GM23338 (cell line): ENCODE measurements around the gene MTERF2. TPM values are rescaled to one million over a fixed set of nuclear protein-coding genes. Genes with fewer than 3 reads are reported as not detected.

Source experiments
- ATAC-seq: fragments of 200-7000 bp; cut with Tn5 transposase; 3 replicates; pipeline ENCODE4 v1.9.1; 2020
- DNase-seq: peaks from one replicate; pipeline ENCODE4 v3.0.0-alpha.2; 2015; ENCODE audit warnings: low spot score
- H2AFZ ChIP-seq: fragments of 200-600 bp; sonication (generic); 2 replicates; pipeline ENCODE4 v1.8.0; 2016; ENCODE audit warnings: antibody characterized with exemption, mild to moderate bottlenecking, moderate library complexity
- H3F3A ChIP-seq: fragments of 200-600 bp; sonication (generic); replicated peaks from 2 replicates; pipeline ENCODE4 v1.8.0; 2017; ENCODE audit warnings: antibody characterized with exemption, mixed run types, low read depth
- H3K27ac ChIP-seq: fragments of 200-600 bp; sonication (generic); 2 replicates; pipeline ENCODE4 v1.6.1; 2016; ENCODE audit warnings: low read depth
- H3K27me3 ChIP-seq: fragments of 200-600 bp; sonication (generic); 2 replicates; pipeline ENCODE4 v1.8.0; 2016; ENCODE audit warnings: mild to moderate bottlenecking, mixed run types, moderate library complexity; ENCODE audit not compliant: insufficient read depth
- H3K36me3 ChIP-seq: fragments of 200-600 bp; sonication (generic); 2 replicates; pipeline ENCODE4 v1.8.0; 2016; ENCODE audit warnings: mild to moderate bottlenecking; ENCODE audit not compliant: insufficient read depth
- H3K4me1 ChIP-seq: fragments of 200-600 bp; sonication (generic); 2 replicates; pipeline ENCODE4 v1.8.0; 2016; ENCODE audit warnings: mild to moderate bottlenecking, moderate library complexity; ENCODE audit not compliant: insufficient read depth
- H3K4me2 ChIP-seq: fragments of 200-600 bp; sonication (generic); 2 replicates; pipeline ENCODE4 v1.7.1; 2017; ENCODE audit warnings: mixed run types
- H3K4me3 ChIP-seq: fragments of 200-600 bp; sonication (generic); 2 replicates; pipeline ENCODE4 v1.6.1; 2016; ENCODE audit warnings: mixed run types
- H3K79me2 ChIP-seq: fragments of 200-600 bp; sonication (generic); replicated peaks from 2 replicates; pipeline ENCODE4 v1.8.0; 2017; ENCODE audit warnings: mild to moderate bottlenecking; ENCODE audit not compliant: insufficient read depth
- H3K9me2 ChIP-seq: fragments of 200-600 bp; sonication (generic); 2 replicates; pipeline ENCODE4 v1.8.0; 2017; ENCODE audit not compliant: insufficient read depth
- H4K20me1 ChIP-seq: fragments of 200-600 bp; sonication (generic); replicated peaks from 2 replicates; pipeline ENCODE4 v1.8.0; 2017; ENCODE audit warnings: mild to moderate bottlenecking; ENCODE audit not compliant: insufficient read depth
- H3K27ac Mint-ChIP-seq: 2 replicates; pipeline ENCODE4 v1.8.0; 2020; ENCODE audit warnings: inconsistent platforms, mild to moderate bottlenecking, moderate library complexity, mixed read lengths
- H3K27me3 Mint-ChIP-seq: 3 replicates; pipeline ENCODE4 v1.8.0; 2022; ENCODE audit warnings: low read depth, mild to moderate bottlenecking, moderate library complexity, mixed read lengths, inconsistent platforms; ENCODE audit not compliant: insufficient read depth, poor library complexity
- H3K36me3 Mint-ChIP-seq: 3 replicates; pipeline ENCODE4 v1.8.0; 2021; ENCODE audit warnings: low read depth, mild to moderate bottlenecking, inconsistent platforms, moderate library complexity, mixed read lengths
- H3K4me1 Mint-ChIP-seq: 3 replicates; pipeline ENCODE4 v1.8.0; 2020; ENCODE audit warnings: mild to moderate bottlenecking, inconsistent platforms, mixed read lengths
- H3K4me3 Mint-ChIP-seq: 3 replicates; pipeline ENCODE4 v1.8.0; 2021; ENCODE audit warnings: moderate library complexity, mild to moderate bottlenecking, inconsistent platforms, mixed read lengths
- H3K9me3 Mint-ChIP-seq: 3 replicates; pipeline ENCODE4 v1.8.0; 2020; ENCODE audit warnings: moderate library complexity, mild to moderate bottlenecking, inconsistent platforms, mixed read lengths
- JUNB ChIP-seq: IDR thresholded peaks from one replicate; pipeline ENCODE4 v1.6.1; 2016; ENCODE audit warnings: antibody characterized with exemption; ENCODE audit not compliant: unreplicated experiment
- POLR2AphosphoS5 ChIP-seq: IDR thresholded peaks from 2 replicates; pipeline ENCODE4 v1.6.1; 2016; ENCODE audit warnings: antibody characterized with exemption, low read depth
- polyA plus RNA-seq: library from polyadenylated mRNA; unstranded; fragments of >200 nt; fragmentation: Nextera tagmentation; extraction: Ambion mirVana; gene quantifications from 2 replicates; pipeline ENCODE4 v1.2.1, GENCODE V29; 2016
- total RNA-seq: library from RNA; depleted of rRNA; stranded (reverse); fragments of >200 nt; shearing (Covaris generic); gene quantifications from 2 replicates; pipeline ENCODE4 v1.2.3, GENCODE V29; 2014
- TF ChIP-seq, protein P1 (sequence below): fragments of 250-450 bp; sonication (Bioruptor Pico); IDR thresholded peaks from 2 replicates; pipeline ENCODE4 v1.5.0; 2020; ENCODE audit warnings: mild to moderate bottlenecking, moderate library complexity

The MTERF2 gene
- total and polyA plus RNA-seq, 2 experiments from 2014 or later, result 9.2 to 11.0 TPM

DNA sequence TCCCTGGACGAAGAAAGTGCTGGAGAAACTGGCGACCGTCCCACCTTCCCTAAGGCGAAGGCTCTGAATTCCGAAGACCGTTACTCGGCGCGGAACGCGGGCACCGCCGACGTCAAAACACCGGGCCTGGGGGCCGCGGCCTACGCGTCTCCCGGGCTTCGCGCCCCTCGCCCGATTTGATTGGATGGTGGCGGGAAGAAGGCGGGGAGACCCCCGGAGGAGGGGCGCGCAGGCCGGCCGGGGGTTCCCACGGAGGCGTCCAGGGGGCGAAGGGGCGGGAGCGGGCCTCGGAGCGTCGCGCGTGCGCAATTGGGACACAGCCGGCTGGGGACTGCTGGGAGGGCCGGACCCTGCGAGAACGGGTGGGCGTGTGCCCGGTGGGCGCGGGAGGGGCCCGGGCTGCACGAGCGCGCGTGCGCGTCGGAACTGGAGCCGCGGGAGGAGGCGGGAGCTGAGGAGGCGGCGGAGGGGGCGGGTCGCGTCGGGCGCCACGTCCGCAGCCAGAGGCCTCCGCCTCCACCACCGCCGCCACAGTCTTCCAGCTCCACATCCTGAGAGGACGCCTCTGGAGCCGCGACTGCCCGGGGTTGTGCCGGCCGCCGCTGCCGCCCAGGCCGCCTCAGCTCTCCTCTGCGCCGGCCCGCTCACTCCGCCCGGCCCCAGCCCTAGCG is 31.4 kb downstream of the MTERF2 start, which contains the start of gene TMEM263 (continued):
- TF ChIP-seq, protein P1, sequence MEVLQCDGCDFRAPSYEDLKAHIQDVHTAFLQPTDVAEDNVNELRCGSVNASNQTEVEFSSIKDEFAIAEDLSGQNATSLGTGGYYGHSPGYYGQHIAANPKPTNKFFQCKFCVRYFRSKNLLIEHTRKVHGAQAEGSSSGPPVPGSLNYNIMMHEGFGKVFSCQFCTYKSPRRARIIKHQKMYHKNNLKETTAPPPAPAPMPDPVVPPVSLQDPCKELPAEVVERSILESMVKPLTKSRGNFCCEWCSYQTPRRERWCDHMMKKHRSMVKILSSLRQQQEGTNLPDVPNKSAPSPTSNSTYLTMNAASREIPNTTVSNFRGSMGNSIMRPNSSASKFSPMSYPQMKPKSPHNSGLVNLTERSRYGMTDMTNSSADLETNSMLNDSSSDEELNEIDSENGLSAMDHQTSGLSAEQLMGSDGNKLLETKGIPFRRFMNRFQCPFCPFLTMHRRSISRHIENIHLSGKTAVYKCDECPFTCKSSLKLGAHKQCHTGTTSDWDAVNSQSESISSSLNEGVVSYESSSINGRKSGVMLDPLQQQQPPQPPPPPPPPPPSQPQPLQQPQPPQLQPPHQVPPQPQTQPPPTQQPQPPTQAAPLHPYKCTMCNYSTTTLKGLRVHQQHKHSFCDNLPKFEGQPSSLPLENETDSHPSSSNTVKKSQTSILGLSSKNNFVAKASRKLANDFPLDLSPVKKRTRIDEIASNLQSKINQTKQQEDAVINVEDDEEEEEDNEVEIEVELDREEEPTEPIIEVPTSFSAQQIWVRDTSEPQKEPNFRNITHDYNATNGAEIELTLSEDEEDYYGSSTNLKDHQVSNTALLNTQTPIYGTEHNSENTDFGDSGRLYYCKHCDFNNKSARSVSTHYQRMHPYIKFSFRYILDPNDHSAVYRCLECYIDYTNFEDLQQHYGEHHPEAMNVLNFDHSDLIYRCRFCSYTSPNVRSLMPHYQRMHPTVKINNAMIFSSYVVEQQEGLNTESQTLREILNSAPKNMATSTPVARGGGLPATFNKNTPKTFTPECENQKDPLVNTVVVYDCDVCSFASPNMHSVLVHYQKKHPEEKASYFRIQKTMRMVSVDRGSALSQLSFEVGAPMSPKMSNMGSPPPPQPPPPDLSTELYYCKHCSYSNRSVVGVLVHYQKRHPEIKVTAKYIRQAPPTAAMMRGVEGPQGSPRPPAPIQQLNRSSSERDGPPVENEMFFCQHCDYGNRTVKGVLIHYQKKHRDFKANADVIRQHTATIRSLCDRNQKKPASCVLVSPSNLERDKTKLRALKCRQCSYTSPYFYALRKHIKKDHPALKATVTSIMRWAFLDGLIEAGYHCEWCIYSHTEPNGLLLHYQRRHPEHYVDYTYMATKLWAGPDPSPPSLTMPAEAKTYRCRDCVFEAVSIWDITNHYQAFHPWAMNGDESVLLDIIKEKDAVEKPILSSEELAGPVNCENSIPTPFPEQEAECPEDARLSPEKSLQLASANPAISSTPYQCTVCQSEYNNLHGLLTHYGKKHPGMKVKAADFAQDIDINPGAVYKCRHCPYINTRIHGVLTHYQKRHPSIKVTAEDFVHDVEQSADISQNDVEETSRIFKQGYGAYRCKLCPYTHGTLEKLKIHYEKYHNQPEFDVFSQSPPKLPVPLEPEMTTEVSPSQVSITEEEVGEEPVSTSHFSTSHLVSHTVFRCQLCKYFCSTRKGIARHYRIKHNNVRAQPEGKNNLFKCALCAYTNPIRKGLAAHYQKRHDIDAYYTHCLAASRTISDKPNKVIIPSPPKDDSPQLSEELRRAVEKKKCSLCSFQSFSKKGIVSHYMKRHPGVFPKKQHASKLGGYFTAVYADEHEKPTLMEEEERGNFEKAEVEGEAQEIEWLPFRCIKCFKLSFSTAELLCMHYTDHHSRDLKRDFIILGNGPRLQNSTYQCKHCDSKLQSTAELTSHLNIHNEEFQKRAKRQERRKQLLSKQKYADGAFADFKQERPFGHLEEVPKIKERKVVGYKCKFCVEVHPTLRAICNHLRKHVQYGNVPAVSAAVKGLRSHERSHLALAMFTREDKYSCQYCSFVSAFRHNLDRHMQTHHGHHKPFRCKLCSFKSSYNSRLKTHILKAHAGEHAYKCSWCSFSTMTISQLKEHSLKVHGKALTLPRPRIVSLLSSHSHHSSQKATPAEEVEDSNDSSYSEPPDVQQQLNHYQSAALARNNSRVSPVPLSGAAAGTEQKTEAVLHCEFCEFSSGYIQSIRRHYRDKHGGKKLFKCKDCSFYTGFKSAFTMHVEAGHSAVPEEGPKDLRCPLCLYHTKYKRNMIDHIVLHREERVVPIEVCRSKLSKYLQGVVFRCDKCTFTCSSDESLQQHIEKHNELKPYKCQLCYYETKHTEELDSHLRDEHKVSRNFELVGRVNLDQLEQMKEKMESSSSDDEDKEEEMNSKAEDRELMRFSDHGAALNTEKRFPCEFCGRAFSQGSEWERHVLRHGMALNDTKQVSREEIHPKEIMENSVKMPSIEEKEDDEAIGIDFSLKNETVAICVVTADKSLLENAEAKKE (CRISPR knock-in tag), result peak; percentile 59; the same call in 1 of the 2 replicates

DNA sequence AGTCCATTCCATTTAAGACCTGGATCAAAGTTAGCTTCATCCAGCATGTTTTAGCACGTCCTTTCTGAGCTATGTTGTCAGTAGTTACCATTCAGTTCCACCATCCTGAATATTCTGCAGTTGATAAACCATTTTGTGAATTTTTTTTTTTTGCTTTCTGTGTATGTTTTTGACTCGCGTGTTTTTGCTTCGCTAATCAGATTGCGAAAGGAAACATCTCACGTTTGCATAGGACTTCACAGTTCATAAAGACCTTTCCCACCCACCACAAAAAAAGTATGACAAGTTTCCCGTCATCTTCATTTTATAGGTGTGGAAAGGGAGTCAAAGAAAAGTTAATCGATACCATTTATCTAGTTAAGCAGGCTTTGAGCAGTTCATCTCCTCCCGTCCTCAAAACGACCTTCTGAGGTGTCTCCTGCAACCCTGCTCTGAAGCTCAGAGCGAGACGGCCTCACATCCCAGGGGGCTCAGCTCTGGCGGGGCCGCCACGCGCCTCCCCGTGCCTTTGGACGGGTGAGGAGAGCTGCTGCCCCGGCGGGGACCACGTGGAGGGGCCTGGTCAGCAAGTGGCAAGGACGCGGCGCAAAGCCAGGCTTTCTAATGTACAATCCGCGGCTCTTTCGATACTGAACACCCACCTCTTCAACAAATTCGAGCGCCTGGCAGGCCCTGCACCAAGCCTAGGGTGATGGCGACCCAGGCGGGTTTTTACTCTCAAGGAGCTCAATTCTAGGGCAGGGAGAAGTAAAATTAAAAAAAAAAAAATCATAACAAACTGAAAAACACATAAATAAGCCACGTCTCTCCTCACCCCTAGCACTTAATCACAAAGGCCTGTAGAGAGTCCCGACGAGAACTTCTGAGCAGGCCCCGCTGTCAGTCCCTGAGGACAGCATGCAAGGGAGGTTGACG is 32.2 kb downstream of the MTERF2 start:
- H3K27me3 ChIP-seq, result peaks cover 19% of the 10 kb centered on the region
- H3K27ac ChIP-seq, result no peak overlapping the region
- H4K20me1 ChIP-seq, result no peaks in the 10 kb centered on the region; the same call in 1 of the 2 replicates
- Mint-ChIP-seq H3K4me1 (no peaks in the 10 kb centered on the region; the same call in 1 of the 3 replicates), H3K36me3 (no peaks in the 10 kb centered on the region), H3K27me3 (peaks cover 11% of the 10 kb centered on the region), H3K9me3 (peaks cover 3% of the 10 kb centered on the region; the same call in 1 of the 3 replicates), H3K27ac (no peak overlapping the region), H3K4me3 (peak overlapping the region; percentile 95)
- 0 out of 2 replicates have a peak, but pooled peaks cover 2% of the 10 kb centered on the region for H3K9me2 ChIP-seq
- TF ChIP-seq, protein P1 (CRISPR knock-in tag), result no peak
- TF ChIP-seq POLR2AphosphoS5 (no peak), JUNB (no peak)
- peaks cover 26% of the 10 kb centered on the region for H3K79me2 ChIP-seq
- H3F3A ChIP-seq, result 0 out of 2 replicates have a peak, but pooled peaks cover 12% of the 10 kb centered on the region
- H3K4me1 ChIP-seq, result peaks cover 10% of the 10 kb centered on the region; the same call in 1 of the 2 replicates
- DNase-seq (peak; percentile 27), ATAC-seq (peak; percentile 1)
- H3K4me2 ChIP-seq, result peak overlapping the region; percentile 88
- H3K4me3 ChIP-seq, result peak overlapping the region; percentile 97
- H3K36me3 ChIP-seq, result no peaks in the 10 kb centered on the region
- peak overlapping the region; percentile 92 for H2AFZ ChIP-seq
